ENCODE measurements around the gene ADSL.
A peak's percentile ranks its signal among the peaks of the same experiment; 100 is the strongest.
"Not testable (repeated sequence)": the region's sequence is repeated elsewhere in the genome, so short reads cannot be mapped to it uniquely, and the experiment has no call there.

Gene ADSL

DNA sequence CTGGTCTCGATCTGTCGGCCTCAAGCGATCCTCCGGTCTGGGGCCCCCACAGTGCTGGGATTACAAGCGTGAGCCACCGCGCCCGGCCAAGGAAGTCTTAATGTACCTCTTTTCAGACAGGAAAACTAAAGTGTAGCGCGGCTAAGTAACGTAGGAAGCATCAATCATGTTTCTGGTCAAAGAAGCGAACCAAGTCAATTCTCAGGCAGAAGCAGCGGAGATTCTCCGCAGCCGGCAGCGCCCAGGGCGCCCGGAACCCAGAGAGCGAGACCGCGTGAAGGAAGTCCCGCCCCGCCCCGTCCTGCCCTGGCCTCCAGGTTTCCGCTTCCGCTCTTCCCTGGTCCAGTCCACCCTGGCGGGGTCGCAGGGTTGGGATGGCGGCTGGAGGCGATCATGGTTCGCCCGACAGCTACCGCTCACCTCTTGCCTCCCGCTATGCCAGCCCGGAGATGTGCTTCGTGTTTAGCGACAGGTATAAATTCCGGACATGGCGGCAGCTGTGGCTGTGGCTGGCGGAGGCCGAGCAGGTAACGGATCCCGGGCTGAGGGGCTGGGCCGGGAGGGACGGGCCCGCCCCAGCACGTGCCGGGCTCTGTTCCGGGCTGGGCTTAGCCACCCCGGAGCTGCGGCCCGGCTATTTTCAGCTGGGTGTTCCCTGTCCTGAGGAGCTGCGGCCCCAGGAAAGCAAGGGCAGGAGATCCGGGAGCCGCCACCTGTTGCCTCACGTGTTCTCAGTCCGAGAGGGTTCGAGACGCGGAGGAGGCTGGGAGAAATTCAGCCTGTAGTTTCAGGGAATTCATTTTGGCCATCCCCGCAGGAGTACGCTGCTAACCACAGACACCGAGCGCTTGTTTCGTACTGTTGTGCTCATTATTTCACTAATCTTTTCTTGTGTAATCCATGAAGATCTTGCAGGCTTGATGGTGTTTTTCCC is at the start of gene ADSL:
Gene ADSL, plus strand, starts transcription at position 316 of the 934 bp plus-strand sequence. Its CDS starts 59 bp downstream, at position 375.
- peak; percentile 76 for DNase-seq

DNA sequence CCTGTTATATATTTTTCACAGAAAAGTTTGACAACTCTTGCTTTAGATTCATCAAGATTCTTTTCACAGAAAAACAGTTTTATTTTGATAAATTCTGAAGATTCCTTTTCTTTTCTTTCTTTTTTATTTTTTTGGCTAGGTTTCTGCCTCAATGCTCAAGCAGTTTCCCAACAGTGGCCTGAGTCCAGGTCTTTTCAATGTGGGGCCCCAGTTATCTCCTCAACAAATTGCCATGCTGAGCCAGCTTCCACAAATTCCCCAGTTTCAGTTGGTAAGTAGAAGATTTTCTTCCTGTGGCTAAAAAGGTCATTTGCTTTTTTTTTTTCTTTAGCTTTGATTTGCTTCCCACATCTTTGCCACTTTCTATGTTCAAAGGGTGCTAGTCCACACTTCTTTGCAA is 46.0 kb upstream of the ADSL start:
- no peak for DNase-seq

DNA sequence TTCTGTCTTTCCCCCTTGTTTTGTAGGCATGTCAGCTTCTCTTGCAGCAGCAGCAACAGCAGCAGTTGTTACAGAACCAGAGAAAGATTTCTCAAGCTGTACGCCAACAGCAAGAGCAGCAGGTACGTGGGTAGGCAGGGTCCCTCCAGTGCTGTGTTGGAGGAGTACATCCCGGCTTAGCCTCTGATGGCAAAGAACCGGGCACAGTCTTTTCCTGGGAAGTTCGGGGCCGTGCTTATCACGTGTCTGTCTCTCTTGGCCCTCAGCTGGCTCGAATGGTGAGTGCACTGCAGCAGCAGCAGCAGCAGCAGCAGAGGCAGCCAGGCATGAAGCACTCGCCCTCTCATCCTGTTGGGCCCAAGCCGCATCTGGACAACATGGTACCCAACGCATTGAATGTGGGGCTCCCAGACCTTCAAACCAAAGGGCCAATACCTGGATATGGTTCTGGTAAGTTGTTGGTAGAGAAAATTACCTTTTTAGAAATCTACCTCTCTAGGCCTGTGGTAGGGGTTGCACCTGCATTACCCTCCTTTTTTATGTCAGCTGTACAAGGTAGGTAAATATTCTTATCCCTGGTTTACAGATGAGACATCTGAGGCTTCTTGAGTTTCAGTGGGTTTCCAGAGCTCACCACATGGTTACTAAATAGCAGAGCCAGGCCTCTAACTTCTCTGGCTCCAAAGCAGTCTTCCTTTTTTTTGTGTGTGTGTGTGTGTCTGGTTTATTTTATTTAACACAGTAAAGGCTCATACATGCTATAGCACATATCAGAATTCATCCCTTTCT is 45.2 kb upstream of the ADSL start:
- DNase-seq, result no peak

DNA sequence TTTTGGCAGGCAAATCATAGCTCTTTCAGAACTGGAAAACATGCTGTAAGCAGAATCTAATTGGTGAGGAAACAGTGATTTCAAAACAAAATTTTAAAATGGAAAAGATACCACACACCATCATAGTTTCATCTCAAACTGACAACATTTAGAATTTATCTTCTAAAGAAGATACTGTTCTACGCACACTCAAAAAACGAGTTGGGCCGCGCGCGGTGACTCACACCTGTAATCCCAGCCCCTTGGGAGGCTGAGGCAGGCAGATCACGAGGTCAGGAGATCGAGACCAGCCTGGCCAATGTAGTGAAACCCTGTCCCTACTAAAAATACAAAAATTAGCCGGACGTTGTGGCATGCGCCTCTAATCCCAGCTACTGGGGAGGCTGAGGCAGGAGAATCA is 44.2 kb upstream of the ADSL start:
- DNase-seq, result no peak

DNA sequence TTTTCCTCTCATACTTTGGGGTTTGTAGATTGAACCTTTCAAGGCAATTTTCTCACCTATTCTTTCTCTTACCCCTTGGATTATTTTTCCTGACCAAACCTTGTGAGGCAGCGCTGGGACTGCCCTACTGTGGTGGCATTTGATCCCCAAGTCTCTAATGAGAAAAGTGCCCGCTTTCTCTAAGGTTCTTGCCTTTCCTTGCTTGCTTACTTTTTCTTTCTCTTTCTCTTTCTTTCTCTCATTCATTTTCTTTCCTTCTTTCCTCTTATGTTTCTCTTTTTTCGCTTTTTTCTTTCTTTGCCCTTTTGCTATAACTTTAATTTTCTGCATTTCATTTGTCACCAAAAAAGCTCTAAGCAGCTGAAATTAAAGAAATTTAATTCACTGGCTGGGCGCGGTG is 40.7 kb upstream of the ADSL start:
- DNase-seq, result no peak

- DNase-seq, result no peak
These were observed 37.2 kb upstream of the ADSL start for GRCh38 chr22:40308999-40309573.

DNA sequence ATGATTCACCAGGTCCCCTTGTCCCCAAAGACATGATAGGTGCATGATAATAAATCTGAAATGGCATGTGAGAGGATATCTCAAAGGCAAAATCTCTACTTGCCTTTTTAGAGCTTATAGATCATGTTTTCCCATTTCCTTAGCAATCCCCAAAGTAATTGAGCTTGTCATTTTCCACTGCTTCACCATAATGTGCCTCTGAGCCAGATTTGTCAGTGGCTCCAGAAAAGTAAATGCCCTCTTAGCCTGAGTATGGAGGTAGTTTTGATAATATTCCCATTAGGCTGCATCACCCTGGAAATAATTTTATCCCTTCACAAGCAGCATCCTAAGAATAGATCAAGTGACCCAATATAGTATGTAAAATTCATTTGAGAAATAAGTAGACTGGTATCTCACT is 36.7 kb upstream of the ADSL start:
- no peak for DNase-seq

DNA sequence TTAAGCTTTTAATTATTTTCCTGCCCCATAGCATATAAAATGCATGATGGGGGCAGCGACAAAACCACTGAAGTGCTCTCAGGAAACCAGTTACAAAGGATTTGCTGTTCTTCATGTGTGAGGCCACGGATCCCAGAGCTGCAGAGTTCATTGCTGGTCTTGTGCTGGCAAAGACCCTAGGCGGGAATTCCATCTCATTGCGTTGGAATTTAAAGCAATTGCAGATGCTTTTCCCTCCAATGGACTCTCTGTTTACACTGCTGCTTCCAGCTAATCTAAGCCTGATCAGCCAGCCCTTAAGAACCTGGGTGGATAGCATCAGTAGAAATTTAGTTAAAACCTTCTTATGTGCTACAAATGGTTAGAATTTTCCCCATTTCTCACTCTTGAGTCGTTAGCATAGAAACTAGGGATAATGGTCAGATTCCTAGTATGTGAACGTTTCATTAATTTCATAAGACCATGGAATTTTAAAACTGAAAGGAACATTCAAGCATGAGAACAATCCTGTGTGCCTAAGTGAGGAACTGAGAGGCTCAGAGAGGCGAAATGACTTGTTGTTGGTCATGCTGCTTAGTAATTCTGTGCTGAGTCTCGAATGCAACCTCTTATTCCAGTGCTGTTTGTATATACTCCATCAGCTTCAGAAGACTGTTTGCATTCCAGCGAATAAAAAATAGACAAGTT is 36.1 kb upstream of the ADSL start:
- DNase-seq, result no peak

DNA sequence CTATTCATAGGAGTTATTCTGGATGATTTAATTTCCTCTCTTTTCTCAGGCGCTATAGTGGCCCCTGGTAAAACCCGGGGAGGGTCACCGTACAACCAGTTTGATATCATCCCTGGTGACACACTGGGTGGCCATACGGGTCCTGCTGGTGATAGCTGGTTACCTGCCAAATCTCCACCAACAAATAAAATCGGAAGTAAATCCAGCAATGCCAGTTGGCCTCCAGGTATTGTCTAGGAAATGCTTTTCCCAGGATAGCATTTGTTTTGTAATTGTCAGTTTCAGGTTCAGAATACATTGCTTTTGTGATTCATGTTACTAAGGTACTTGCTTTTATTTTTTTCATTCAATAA is 35.6 kb upstream of the ADSL start:
- DNase-seq, result no peak

DNA sequence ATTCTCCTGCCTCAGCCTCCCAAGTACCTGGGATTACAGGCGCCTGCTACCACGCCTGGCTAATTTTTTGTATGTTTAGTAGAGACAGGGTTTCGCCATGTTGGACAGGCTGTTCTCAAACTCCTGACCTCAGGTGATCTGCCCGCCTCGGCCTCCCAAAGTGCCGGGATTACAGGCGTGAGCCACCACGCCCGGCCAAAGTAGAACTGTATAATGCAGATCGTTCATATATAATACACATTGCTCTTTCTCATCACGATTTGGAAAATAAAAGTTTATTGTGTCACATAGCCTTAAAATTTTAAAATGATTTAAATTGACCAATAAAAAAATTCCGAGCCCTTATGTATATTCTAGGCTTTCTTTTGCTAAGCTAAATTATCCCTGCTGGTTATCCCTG is 34.7 kb upstream of the ADSL start:
- not testable (repeated sequence) for DNase-seq

DNA sequence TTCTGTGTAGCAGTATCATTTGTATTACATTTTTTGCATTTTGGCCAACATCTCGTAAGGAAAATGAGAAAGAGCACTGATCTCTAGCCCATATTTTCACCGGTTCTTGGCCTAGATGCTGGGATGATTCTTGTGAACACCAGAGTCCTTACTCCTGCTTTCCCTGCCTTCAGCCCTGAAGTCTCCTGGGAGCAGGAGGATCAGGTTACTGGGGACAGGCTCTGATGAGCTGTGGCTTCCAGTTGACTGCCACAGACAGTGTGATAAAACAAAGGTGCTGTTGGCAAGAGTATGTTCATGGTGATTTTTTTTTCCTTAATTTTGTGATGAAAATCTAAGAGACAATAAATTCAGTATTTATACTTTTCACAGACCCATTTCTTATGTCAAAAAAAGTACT is 34.2 kb upstream of the ADSL start:
- DNase-seq, result no peak

DNA sequence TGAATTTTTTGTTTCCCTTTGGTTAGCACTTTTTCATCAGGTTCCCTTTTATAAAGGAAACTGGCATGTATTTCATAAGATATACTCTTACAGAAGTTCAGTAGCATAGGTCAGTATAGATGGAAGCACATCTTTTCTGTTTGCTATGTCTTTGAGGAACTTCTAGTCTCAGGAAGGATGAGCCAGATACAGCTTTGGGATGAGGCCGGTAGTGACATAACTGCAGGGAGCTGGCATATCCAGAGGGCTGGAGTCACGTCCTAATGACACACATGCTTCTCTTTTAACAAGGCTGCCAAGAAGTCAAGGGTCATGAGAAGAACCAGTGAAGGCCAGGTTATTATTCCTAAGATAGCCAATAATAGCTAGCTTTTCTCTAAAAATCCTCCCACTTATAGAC is 33.3 kb upstream of the ADSL start:
- no peak for DNase-seq

DNA sequence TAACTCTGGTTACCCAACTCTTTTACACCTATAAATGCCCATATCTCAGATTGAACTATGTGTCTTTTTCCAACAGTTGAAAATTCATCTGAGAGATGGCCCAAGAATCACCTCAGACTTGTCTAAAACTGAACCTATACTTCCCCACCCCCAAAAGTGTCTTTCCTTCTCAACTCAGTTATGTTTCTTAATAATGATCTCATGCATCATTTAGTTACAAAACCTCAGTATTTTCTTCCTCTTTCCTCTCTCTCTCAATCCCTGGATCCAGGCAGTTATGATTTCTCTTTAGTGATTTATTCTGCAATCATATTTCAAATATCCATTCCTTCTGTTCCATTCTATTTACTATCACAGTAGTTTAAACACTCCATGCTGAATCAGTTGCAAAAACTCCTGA is 32.3 kb upstream of the ADSL start:
- peak; percentile 42 for DNase-seq

- no peak for DNase-seq
These were observed 25.6 kb upstream of the ADSL start for GRCh38 chr22:40320687-40321086.

- no peak for DNase-seq
These were observed 24.3 kb upstream of the ADSL start for GRCh38 chr22:40322021-40322420.

GRCh38 chr22:40322818-40323447 is 23.4 kb upstream of the ADSL start:
- no peak for DNase-seq

GRCh38 chr22:40323681-40324171 is 22.6 kb upstream of the ADSL start:
- DNase-seq, result no peak

DNA sequence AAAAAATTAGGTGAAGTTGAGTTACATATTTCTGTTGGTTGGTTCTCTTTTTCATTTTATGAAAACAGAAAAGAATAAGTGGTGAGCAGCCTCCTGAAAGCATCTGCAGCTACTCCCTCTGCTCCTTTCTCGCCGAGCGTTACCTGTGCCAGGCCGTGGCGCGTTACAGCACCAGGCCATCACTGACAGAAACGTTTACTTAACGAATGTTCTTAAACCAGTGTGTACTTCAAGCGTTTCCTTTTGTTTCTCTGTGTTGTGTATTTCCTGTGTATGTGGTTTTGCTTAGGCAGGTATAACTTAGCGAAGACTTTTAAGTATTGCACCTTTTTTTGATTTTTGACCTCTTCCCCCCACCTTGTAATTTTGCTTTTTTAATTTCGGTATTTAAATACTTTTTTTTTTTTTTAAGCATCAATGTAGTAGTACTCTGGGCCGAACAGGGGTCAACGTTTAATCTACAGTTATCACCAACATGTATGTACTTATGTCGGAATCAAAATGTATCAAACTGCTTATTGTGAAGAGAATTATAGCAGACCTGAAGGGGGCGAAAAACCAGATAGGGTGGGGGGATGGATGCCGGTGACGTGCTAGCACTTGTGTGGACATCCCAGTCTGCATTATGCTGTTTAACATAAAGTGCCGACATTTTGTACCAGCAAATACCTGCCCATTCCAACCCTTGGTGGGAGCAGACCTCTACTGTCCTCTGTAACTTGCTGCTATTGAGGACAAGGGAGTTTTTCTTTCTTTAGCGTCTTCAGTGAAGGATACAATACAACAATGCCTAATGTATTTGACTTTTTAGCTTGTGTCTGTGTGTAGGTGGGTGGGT is 21.6 kb upstream of the ADSL start:
- no peak for DNase-seq

GRCh38 chr22:40325315-40325714 is 21.0 kb upstream of the ADSL start:
- no peak for DNase-seq

- DNase-seq, result no peak
These were observed 19.2 kb upstream of the ADSL start for GRCh38 chr22:40326905-40327735.
